Pancreas (tissue), 10 donors: ENCODE results near the gene DBN1. TPM values are rescaled to one million over a fixed set of nuclear protein-coding genes. Genes with fewer than 3 reads are reported as not detected.

Source experiments
- ATAC-seq, 4 donors: fragments of 200-7000 bp; cut with Tn5 transposase; one replicate each; pipeline versions ENCODE4 v1.8.0 to v1.9.1; 2020; ENCODE audit warnings: mild to moderate bottlenecking in 4 of 4, moderate library complexity in 4 of 4
- DNase-seq, 6 donors: peaks; one replicate each; pipeline ENCODE4 v3.0.0-alpha.2; 2020
- FAIRE-seq: peaks from 2 replicates; lab custom pipeline; 2012; peaks lifted over from hg19 to GRCh38; lab: Jason Lieb, UNC
- H3K27ac ChIP-seq, 4 donors: fragments of 200-600 bp; sonication (generic); 1 replicate in 3 of 4; 2 replicates in 1 of 4; pipeline versions ENCODE4 v1.5.0 to v1.8.0; 2020
- H3K27me3 ChIP-seq, 4 donors: fragments of 200-600 bp; one replicate each; pipeline ENCODE4 v1.8.0; 2021
- H3K36me3 ChIP-seq, 3 donors: fragments of 200-600 bp; sonication (generic) in 1 of 3; one replicate each; pipeline versions ENCODE4 v1.5.0 to v1.8.0; 2020 to 2021
- H3K4me1 ChIP-seq, 3 donors: fragments of 200-600 bp; one replicate each; pipeline ENCODE4 v1.8.0; 2021
- H3K4me3 ChIP-seq, 4 donors: fragments of 200-600 bp; sonication (generic) in 2 of 4; one replicate each; pipeline versions ENCODE4 v1.5.0 to v1.8.0; 2020 to 2021
- H3K9me3 ChIP-seq, 4 donors: fragments of 200-600 bp; one replicate each; pipeline ENCODE4 v1.8.0; 2021
- WGBS, 2 donors: extraction: QIAGEN DNeasy Blood & Tissue Kit; methylation state at CpG; one replicate each; pipeline ENCODE4 v1.1.7; 2013; 5-methylcytosine and 5-hydroxymethylcytosine counted together
- intact Hi-C, 3 donors: fragments of 100-400 bp; cut with DNase I; formaldehyde crosslinking; loops; one replicate each; pipeline versions ENCODE4 v1.11.1 to v1.14.2; 2022
- polyA plus RNA-seq, 2 donors: library from polyadenylated mRNA; stranded (reverse); fragments of 200-250 nt; gene quantifications; one replicate each; pipeline ENCODE4 v1.2.3, GENCODE V29; 2013
- total RNA-seq, 6 donors: library from RNA; stranded (reverse); fragmentation: NEBNext Ultra II Directional in 4 of 6; extraction: Animal tissue kit (Norgen Biotek cat#: 25700) in 4 of 6; gene quantifications; one replicate each; pipeline versions ENCODE4 v1.2.1 to v1.2.4, GENCODE V29; 2021 to 2023
- TF ChIP-seq, protein P1 (sequence below), 4 donors: fragments of 200-600 bp; sonication (generic) in 3 of 4; IDR thresholded peaks; one replicate each; pipeline versions ENCODE4 v1.5.0 to v1.8.0; 2021; ENCODE audit warnings: antibody characterized with exemption in 4 of 4
- donor health status: healthy with polysubstance abuse.
- donor health status: DM: no; HTN: no; CAD: no; lungs with moderate emphysema.
- donor health status: DM: no; HTN: no; CAD: no.
- donor health status: control.
- donor health status: control.
- donor health status: Bipolar disorder and iron deficiency.
- donor health status: DM: yes; HTN: yes; CAD: no.
- donor health status: DM: no; HTN: no; CAD: no.
- donor health status: DM: no; HTN: no; CAD: no.
- donor health status: DM: yes; HTN: yes; CAD: no.

Gene DBN1
- total and polyA plus RNA-seq, 8 donors = 10.2 to 38.2 (median 17.0) TPM

DNA sequence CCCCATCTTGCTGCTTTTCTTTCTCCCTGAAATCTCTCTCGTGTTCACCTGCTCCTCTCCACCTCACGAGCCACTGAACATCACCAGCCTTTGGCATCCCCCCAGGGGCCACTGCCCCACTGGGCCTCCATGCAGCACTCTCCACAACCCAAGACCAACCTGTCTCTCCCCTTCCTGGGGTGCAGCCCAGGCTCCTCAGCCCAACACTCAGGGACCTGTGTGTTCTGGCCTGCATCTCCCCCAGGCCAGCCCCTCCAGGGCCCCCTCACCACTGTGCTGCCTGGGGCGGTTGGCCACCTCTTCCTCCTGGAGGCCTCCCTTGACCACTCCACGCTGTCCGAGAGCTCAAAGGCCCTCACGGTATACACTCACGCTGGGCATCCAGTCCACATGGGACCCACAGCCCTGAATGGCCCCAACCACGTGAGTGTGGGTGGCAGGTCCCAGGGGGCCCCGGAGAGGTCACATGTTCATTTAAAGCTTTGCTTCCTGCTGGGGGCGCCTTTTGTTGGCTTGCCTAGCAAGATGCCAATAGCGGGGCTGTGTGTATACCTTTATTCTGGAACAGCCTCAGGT, 36.6 kb upstream of the DBN1 start:
- Histone ChIP-seq H3K27ac (peak overlapping the region in 2 of 4 donors; percentile 25 to 40), H3K27me3 (no peaks in the 10 kb centered on the region), H3K9me3 (no peaks in the 10 kb centered on the region), H3K4me3 (peak overlapping the region in 1 of 4 donors; percentile 40), H3K36me3 (peaks cover 0 to 20% (median 16%) of the 10 kb centered on the region in 3 donors), H3K4me1 (peaks cover 0 to under 1% (median 0%) of the 10 kb centered on the region in 3 donors)
- peak in 2 of 4 donors; percentile 3 to 20 for ATAC-seq
- peak in 1 of 6 donors; percentile 54 for DNase-seq
- intact Hi-C loops = loop anchor here in 1 of 3 donors (5.0 kb wide), 1 partner anchor 113 kb away; no protein-coding TSS in a partner anchor
- TF ChIP-seq, protein P1, sequence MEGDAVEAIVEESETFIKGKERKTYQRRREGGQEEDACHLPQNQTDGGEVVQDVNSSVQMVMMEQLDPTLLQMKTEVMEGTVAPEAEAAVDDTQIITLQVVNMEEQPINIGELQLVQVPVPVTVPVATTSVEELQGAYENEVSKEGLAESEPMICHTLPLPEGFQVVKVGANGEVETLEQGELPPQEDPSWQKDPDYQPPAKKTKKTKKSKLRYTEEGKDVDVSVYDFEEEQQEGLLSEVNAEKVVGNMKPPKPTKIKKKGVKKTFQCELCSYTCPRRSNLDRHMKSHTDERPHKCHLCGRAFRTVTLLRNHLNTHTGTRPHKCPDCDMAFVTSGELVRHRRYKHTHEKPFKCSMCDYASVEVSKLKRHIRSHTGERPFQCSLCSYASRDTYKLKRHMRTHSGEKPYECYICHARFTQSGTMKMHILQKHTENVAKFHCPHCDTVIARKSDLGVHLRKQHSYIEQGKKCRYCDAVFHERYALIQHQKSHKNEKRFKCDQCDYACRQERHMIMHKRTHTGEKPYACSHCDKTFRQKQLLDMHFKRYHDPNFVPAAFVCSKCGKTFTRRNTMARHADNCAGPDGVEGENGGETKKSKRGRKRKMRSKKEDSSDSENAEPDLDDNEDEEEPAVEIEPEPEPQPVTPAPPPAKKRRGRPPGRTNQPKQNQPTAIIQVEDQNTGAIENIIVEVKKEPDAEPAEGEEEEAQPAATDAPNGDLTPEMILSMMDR (IDR thresholded peaks at IDR 0.05) = no peak
- FAIRE-seq = no peak
- WGBS, 2 donors = 72 to 73% methylated on average over 11 of the region's 11 CpGs

DNA sequence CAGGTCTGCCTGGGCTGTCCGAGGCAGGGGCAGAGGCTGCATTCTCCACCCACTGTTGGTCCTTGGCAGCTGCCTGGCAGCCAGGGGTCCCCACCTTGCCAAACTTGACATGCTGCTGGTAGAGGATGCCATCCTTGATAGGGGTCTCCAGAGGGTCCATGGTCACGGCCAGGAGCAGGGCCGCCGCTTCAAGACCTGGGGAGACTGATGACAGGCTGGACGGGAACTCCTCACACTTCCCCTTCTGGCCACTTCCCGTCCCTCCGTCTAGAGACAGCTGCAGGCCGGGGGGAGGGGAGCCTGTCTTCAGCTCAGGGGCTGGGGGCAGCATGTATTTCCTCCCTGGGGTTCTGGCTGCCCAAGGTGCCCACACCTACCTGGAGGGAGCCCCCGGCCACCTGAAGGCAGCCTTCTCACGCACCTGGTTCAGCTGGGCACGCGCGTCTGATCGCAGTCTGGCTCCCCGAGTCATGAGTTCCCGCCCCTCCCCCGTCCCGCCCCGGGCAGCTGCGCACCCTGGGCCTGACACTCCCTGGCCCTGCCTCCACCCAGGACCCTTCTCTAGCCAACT, 36.0 kb upstream of the DBN1 start, which contains the start of gene DOK3:
DOK3 (minus strand) TSS at position 446 of the 571 bp plus-strand sequence; CDS start at position 160, 286 bp downstream.
- peaks cover 0 to 20% (median 16%) of the 10 kb centered on the region in 3 donors for H3K36me3 ChIP-seq
- intact Hi-C loops = no loop called here
- peak; percentile 33 to 73 (median 52) for ATAC-seq
- 20 to 31% methylated on average over 13 to 20 of the region's 20 CpGs for WGBS, 2 donors
- peak within 1 kb of the TSS in 2 of 4 donors; percentile 25 to 40 for H3K27ac ChIP-seq
- TF ChIP-seq, protein P1 (IDR thresholded peaks at IDR 0.05) = no peak
- peak within 1 kb of the TSS in 2 of 4 donors; percentile 1 to 40 for H3K4me3 ChIP-seq
- DNase-seq = peak in 2 of 6 donors; percentile 42 to 65
- H3K9me3 ChIP-seq = no peaks in the 10 kb centered on the region
- FAIRE-seq = no peak
- no peaks in the 10 kb centered on the region for H3K27me3 ChIP-seq
- H3K4me1 ChIP-seq = no peaks in the 10 kb centered on the region

DNA sequence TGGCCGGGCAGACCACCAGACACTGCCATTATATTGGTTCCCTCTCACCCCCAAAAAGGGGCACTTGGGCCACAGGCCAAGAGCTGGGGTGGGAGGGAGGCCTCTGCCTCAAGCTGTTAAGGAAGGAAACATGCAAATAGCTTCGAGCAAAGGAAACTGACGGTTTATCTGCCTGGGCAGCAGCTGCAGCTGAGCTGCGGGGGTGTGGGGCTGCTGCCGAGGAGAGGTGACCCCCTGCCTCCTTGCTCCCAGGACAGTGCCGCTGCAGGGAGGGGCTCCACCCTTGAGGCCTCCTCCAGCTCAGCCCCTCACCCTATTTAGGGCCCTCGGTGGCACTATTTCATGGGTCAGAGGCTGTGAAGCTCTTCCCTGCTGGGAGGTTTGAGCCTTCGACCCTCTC, 35.4 kb upstream of the DBN1 start:
- peak in 1 of 4 donors; percentile 14 for ATAC-seq
- Histone ChIP-seq H3K27ac (peak overlapping the region in 2 of 4 donors; percentile 25 to 40), H3K36me3 (peaks cover 0 to 20% (median 16%) of the 10 kb centered on the region in 3 donors), H3K27me3 (no peaks in the 10 kb centered on the region), H3K4me3 (peak overlapping the region in 2 of 4 donors; percentile 1 to 40), H3K9me3 (no peaks in the 10 kb centered on the region), H3K4me1 (no peaks in the 10 kb centered on the region)
- TF ChIP-seq, protein P1 (IDR thresholded peaks at IDR 0.05) = no peak
- 59 to 74% methylated on average over 8 of the region's 8 CpGs for WGBS, 2 donors
- peak in 1 of 6 donors; percentile 54 for DNase-seq
- FAIRE-seq = no peak
- intact Hi-C loops = no loop called here

DNA sequence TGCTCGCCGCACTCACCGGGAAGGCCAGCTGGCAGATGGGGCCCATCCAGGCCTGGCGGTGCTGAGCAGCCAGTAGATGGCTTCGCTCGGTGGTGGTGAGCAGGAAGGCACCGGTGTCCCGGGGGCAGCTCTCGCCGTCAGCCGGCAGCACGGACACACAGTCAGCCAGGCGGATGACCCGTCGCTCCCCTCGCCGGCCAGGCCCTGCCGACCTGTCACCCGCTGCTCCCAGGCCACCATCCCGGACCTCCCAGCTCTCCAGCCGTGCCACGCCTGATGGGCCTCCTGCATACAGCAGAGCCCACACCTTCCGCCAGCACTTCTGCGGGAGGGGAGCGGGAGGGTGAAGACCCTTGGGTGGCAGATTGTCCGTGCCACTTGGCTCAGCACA, 34.8 kb upstream of the DBN1 start:
- Histone ChIP-seq H3K4me1 (no peaks in the 10 kb centered on the region), H3K27ac (peak overlapping the region in 1 of 4 donors; percentile 25), H3K36me3 (peaks cover 0 to 18% (median 12%) of the 10 kb centered on the region in 3 donors), H3K4me3 (peak overlapping the region in 1 of 4 donors; percentile 40), H3K9me3 (no peaks in the 10 kb centered on the region), H3K27me3 (no peaks in the 10 kb centered on the region)
- peak in 2 of 6 donors; percentile 25 to 74 for DNase-seq
- TF ChIP-seq, protein P1 (IDR thresholded peaks at IDR 0.05) = no peak
- no peak for FAIRE-seq
- 92 to 94% methylated on average over 19 to 26 of the region's 26 CpGs for WGBS, 2 donors
- no peak for ATAC-seq
- intact Hi-C loops = no loop called here
